A673 (cell line): ENCODE results near the gene PEX14. TPM values are rescaled to one million over a fixed set of nuclear protein-coding genes. Genes with fewer than 3 reads are reported as not detected.

ENCODE experiments used
- BruUV-seq: library from RNA; stranded (reverse); fragments of 400-500 nt; replicated peaks from 2 replicates; lab custom pipeline; 2021; lab: Mats Ljungman, UMichigan
- CTCF ChIA-PET: fragments of 300-600 bp; sonication (Branson Sonifier 250); formaldehyde crosslinking; loops from one replicate; lab custom pipeline; 2022; ENCODE audit warnings: antibody characterized with exemption; lab: Charles Lee
- POLR2A ChIA-PET: fragments of 300-600 bp; sonication (Branson Sonifier 250); formaldehyde crosslinking; loops from one replicate; lab custom pipeline; 2022; ENCODE audit warnings: antibody characterized with exemption; ENCODE audit not compliant: low non-redundant PET; lab: Charles Lee
- DNase-seq: peaks from one replicate; pipeline ENCODE4 v3.0.0-alpha.2; 2015; ENCODE audit warnings: low spot score
- H3K27ac ChIP-seq: fragments of 200-600 bp; sonication (generic); 2 replicates; pipeline ENCODE4 v1.5.1; 2016; ENCODE audit warnings: mixed run types, low read depth, mild to moderate bottlenecking, mixed read lengths, antibody characterized with exemption, low read length; ENCODE audit not compliant: poor library complexity, severe bottlenecking
- H3K27me3 ChIP-seq: fragments of 200-600 bp; sonication (generic); replicated peaks from 2 replicates; pipeline ENCODE4 v1.6.1; 2017; ENCODE audit warnings: mixed run types, low read depth, mild to moderate bottlenecking, mixed read lengths, antibody characterized with exemption, low read length; ENCODE audit not compliant: insufficient read depth, poor library complexity
- H3K36me3 ChIP-seq: fragments of 200-600 bp; sonication (generic); 2 replicates; pipeline ENCODE4 v1.6.1; 2016; ENCODE audit warnings: mixed run types, mild to moderate bottlenecking, mixed read lengths, antibody characterized with exemption, low read length; ENCODE audit not compliant: insufficient read depth, poor library complexity, severe bottlenecking
- H3K4me1 ChIP-seq: fragments of 200-600 bp; sonication (generic); 2 replicates; pipeline ENCODE4 v1.6.1; 2017; ENCODE audit warnings: mixed run types, mild to moderate bottlenecking, mixed read lengths, antibody characterized with exemption, low read length; ENCODE audit not compliant: insufficient read depth, poor library complexity, severe bottlenecking
- H3K4me3 ChIP-seq: fragments of 200-600 bp; sonication (generic); 2 replicates; pipeline ENCODE4 v1.5.1; 2016; ENCODE audit warnings: low read depth, mixed run types, mild to moderate bottlenecking, mixed read lengths, low read length; ENCODE audit not compliant: poor library complexity, severe bottlenecking
- H3K9me3 ChIP-seq: fragments of 200-600 bp; sonication (generic); 2 replicates; pipeline ENCODE4 v1.6.1; 2016; ENCODE audit warnings: mixed run types, low read depth, mild to moderate bottlenecking, mixed read lengths, antibody characterized with exemption, low read length; ENCODE audit not compliant: poor library complexity, severe bottlenecking
- EZH2 ChIP-seq: fragments of 200-600 bp; sonication (generic); IDR thresholded peaks from 2 replicates; pipeline ENCODE4 v1.6.1; 2017; ENCODE audit warnings: borderline replicate concordance, low read depth, mild to moderate bottlenecking, mixed read lengths, antibody characterized with exemption, low read length; ENCODE audit not compliant: poor library complexity, severe bottlenecking
- intact Hi-C: fragments of 100-400 bp; cut with micrococcal nuclease; formaldehyde crosslinking; loops from one replicate; pipeline ENCODE4 v1.10.0; 2022; ENCODE audit not compliant: unreplicated experiment
- total RNA-seq: library from RNA; stranded (reverse); gene quantifications from 2 replicates; pipeline ENCODE4 v1.2.3, GENCODE V29; 2021
- TF ChIP-seq, protein P1 (sequence below): fragments of 300-800, 200-600 bp; sonication (generic); conservative IDR thresholded peaks from 2 replicates; pipeline ENCODE4 v1.5.1; 2017; ENCODE audit warnings: low read depth, mild to moderate bottlenecking, antibody characterized with exemption, low read length, moderate library complexity, mixed read lengths

Gene PEX14
- total RNA-seq, 1 experiment from 2014 or later = 26.8 TPM

DNA sequence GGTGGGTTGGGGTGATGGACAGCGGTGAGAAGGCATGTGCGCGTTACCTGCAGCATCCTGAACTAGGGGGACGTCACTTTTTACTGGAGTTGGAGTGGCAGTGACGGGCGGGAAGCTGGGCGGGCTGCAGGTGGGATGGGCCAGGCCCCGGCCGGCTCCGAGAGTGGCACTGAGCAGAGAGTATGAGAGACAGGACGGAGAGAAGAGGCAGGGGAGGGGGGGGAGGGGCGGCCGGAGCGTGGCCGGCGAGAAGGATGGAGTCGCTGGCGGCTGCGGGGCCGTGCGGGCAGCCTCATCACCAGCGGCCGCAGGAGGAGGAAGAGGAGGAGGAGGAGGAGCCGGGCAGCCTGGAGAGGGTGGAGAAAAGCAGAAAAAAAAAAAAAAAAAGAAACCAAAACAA lies 167.2 kb downstream of the PEX14 start:
- POLR2A ChIA-PET = no interaction called here
- Histone ChIP-seq H3K27me3 (no peaks in the 10 kb centered on the region), H3K36me3 (no peaks in the 10 kb centered on the region), H3K27ac (no peak overlapping the region), H3K9me3 (no peaks in the 10 kb centered on the region), H3K4me1 (peaks cover 12% of the 10 kb centered on the region), H3K4me3 (no peak overlapping the region)
- BruUV-seq = no TSS peak
- TF ChIP-seq EZH2 = no peak
- TF ChIP-seq, protein P1, sequence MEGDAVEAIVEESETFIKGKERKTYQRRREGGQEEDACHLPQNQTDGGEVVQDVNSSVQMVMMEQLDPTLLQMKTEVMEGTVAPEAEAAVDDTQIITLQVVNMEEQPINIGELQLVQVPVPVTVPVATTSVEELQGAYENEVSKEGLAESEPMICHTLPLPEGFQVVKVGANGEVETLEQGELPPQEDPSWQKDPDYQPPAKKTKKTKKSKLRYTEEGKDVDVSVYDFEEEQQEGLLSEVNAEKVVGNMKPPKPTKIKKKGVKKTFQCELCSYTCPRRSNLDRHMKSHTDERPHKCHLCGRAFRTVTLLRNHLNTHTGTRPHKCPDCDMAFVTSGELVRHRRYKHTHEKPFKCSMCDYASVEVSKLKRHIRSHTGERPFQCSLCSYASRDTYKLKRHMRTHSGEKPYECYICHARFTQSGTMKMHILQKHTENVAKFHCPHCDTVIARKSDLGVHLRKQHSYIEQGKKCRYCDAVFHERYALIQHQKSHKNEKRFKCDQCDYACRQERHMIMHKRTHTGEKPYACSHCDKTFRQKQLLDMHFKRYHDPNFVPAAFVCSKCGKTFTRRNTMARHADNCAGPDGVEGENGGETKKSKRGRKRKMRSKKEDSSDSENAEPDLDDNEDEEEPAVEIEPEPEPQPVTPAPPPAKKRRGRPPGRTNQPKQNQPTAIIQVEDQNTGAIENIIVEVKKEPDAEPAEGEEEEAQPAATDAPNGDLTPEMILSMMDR = no peak
- intact Hi-C loops = no loop called here
- no peak for DNase-seq
- CTCF ChIA-PET = no interaction called here

DNA sequence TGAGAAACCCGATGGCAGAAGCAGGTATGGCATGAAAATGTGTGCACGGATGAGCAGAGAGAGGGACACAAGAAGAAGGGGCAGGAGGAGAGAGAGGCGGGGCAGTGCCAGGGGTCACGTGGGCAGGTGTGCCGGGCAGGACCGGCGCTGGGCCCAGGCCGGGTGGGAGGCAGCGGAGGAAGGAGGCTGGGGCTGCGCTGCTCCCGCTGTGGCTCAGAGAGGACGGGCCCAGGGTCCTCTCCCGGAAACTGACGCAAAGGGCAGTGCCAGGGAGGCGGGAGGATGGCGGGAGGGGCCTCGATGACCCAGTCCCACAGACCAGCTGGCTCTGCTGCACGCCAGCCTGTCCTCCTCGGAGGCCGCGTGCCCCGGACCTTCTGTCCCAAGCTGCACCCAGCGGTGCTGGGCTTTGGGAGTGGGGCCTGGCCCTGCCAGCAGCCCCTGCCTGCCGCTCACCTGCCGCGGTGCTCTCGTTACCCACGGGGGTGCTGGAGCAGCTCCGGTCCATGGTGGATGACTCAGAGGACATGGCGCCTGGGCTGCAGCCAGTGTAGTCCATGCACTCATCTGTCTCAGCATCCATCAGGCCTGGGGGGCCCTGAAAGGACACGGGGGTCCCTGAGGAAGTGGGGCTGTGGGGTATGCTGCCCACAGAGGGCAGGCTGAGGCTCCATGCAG lies 167.8 kb downstream of the PEX14 start:
- ChIA-PET CTCF (no interaction called here), POLR2A (no interaction called here)
- H3K4me1 ChIP-seq = peaks cover 12% of the 10 kb centered on the region
- no peak overlapping the region for H3K4me3 ChIP-seq
- no peak overlapping the region for H3K27ac ChIP-seq
- DNase-seq = no peak
- H3K9me3 ChIP-seq = no peaks in the 10 kb centered on the region
- intact Hi-C loops = no loop called here
- H3K36me3 ChIP-seq = no peaks in the 10 kb centered on the region
- no peaks in the 10 kb centered on the region for H3K27me3 ChIP-seq
- TF ChIP-seq, protein P1 = no peak
- no peak for TF ChIP-seq EZH2
- BruUV-seq = no TSS peak

DNA sequence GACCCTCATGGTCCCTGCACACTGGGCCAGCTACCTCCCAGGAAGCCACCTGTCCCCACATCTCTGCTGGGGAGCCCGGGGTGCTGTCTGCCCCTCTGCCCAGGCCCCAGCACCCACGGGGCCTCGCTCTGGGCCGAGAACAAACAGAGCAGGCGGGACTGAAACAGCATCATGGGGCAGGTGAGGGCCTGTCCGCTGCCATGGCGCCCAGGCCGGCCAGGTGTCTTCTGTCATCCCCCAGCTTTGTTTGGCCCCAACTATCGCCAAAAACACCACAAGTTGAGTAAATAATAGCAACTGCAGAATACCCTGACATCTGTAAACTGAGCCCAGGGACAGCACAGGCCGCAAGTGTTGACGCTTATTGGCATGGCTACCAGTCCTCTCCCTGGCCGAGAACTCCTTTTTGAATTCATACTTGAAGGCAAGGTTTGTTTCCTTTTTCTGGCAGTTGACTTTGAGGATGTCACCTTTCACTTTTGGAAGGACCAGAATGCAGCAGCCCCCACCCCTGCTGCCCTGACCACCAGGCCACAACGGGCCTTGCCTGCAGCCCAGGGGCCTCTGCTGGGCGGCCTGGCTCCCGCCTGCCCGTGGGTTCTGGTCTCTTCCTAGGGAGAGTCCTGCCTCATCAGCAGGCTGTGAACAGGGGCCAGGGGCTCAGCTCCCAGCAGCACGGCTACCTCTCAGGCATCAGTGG lies 169.0 kb downstream of the PEX14 start:
- TF ChIP-seq EZH2 = no peak
- TF ChIP-seq, protein P1 = no peak
- Histone ChIP-seq H3K9me3 (no peaks in the 10 kb centered on the region), H3K27ac (no peak overlapping the region), H3K36me3 (no peaks in the 10 kb centered on the region), H3K27me3 (no peaks in the 10 kb centered on the region), H3K4me1 (peaks cover 12% of the 10 kb centered on the region), H3K4me3 (no peak overlapping the region)
- intact Hi-C loops = no loop called here
- DNase-seq = no peak
- CTCF ChIA-PET = no interaction called here
- no TSS peak for BruUV-seq
- POLR2A ChIA-PET = interaction anchor here (0.6 kb wide), 1 partner anchor 525 kb away, joined by 3 read pairs; no protein-coding TSS in a partner anchor
